Parathyroid adenoma (tissue), 2 donors: Measurements from ENCODE around the gene TMEM53.

Experiments used
- H2AFZ ChIP-seq: fragments of 300-600 bp; sonication (generic); one replicate; pipeline ENCODE4 v1.7.0; 2017; ENCODE audit warnings: antibody characterized with exemption, mild to moderate bottlenecking
- H3K27ac ChIP-seq: fragments of 300-600 bp; sonication (generic); one replicate; pipeline ENCODE4 v1.7.0; 2017
- H3K27me3 ChIP-seq: fragments of 300-600 bp; sonication (generic); one replicate; pipeline ENCODE4 v1.7.0; 2017; ENCODE audit warnings: low read length; ENCODE audit not compliant: control insufficient read depth, insufficient read depth
- H3K36me3 ChIP-seq: fragments of 300-600 bp; sonication (generic); one replicate; pipeline ENCODE4 v1.7.0; 2017; ENCODE audit warnings: low read length; ENCODE audit not compliant: control insufficient read depth, insufficient read depth
- H3K4me1 ChIP-seq: fragments of 300-600 bp; sonication (generic); one replicate; pipeline ENCODE4 v1.7.0; 2017; ENCODE audit warnings: control low read depth
- H3K4me2 ChIP-seq: fragments of 300-600 bp; sonication (generic); one replicate; pipeline ENCODE4 v1.7.0; 2017; ENCODE audit warnings: low read length
- H3K4me3 ChIP-seq: fragments of 300-600 bp; sonication (generic); one replicate; pipeline ENCODE4 v1.7.0; 2017; ENCODE audit warnings: low read depth, low read length
- H3K79me2 ChIP-seq: fragments of 300-600 bp; sonication (generic); one replicate; pipeline ENCODE4 v1.7.0; 2017; ENCODE audit warnings: control low read depth
- H3K9ac ChIP-seq: fragments of 300-600 bp; sonication (generic); one replicate; pipeline ENCODE4 v1.7.0; 2017; ENCODE audit warnings: mild to moderate bottlenecking
- H3K9me3 ChIP-seq: fragments of 300-600 bp; sonication (generic); one replicate; pipeline ENCODE4 v1.7.0; 2017; ENCODE audit warnings: low read length; ENCODE audit not compliant: control insufficient read depth
- CTCF ChIP-seq: fragments of 300-600 bp; sonication (generic); IDR thresholded peaks from one replicate; pipeline ENCODE4 v1.7.0; 2017; ENCODE audit warnings: antibody characterized with exemption, mild to moderate bottlenecking
- donor health status: primary hyperparathyroidism.

TMEM53 gene

GRCh38 chr1:44608141-44608540, 66.1 kb downstream of the TMEM53 start:
- H2AFZ ChIP-seq, result no peak overlapping the region
- no peak for TF ChIP-seq CTCF
- no peak overlapping the region for H3K27ac ChIP-seq
- H3K4me1 ChIP-seq, result no peaks in the 10 kb centered on the region
- no peak overlapping the region for H3K4me2 ChIP-seq
- H3K27me3 ChIP-seq, result no peaks in the 10 kb centered on the region
- no peaks in the 10 kb centered on the region for H3K9me3 ChIP-seq
- H3K79me2 ChIP-seq, result no peaks in the 10 kb centered on the region
- no peaks in the 10 kb centered on the region for H3K36me3 ChIP-seq
- H3K9ac ChIP-seq, result no peak overlapping the region
- H3K4me3 ChIP-seq, result no peak overlapping the region

- Histone ChIP-seq H2AFZ (no peak overlapping the region), H3K27me3 (no peaks in the 10 kb centered on the region), H3K36me3 (no peaks in the 10 kb centered on the region), H3K9ac (no peak overlapping the region), H3K27ac (no peak overlapping the region), H3K79me2 (no peaks in the 10 kb centered on the region), H3K4me1 (no peaks in the 10 kb centered on the region), H3K4me2 (no peak overlapping the region), H3K9me3 (no peaks in the 10 kb centered on the region), H3K4me3 (no peak overlapping the region)
- no peak for TF ChIP-seq CTCF
Observed at GRCh38 chr1:44606701-44607281, 67.5 kb downstream of the TMEM53 start.

- no peak overlapping the region for H3K9ac ChIP-seq
- no peaks in the 10 kb centered on the region for H3K4me1 ChIP-seq
- H3K27ac ChIP-seq, result no peak overlapping the region
- no peaks in the 10 kb centered on the region for H3K9me3 ChIP-seq
- H3K4me3 ChIP-seq, result no peak overlapping the region
- no peaks in the 10 kb centered on the region for H3K79me2 ChIP-seq
- no peak for TF ChIP-seq CTCF
- H3K27me3 ChIP-seq, result no peaks in the 10 kb centered on the region
- no peak overlapping the region for H2AFZ ChIP-seq
- H3K4me2 ChIP-seq, result no peak overlapping the region
- H3K36me3 ChIP-seq, result no peaks in the 10 kb centered on the region
Observed at GRCh38 chr1:44605914-44606615, 68.2 kb downstream of the TMEM53 start.

GRCh38 chr1:44604157-44604955, 69.9 kb downstream of the TMEM53 start:
- TF ChIP-seq CTCF, result no peak
- Histone ChIP-seq H3K4me3 (no peak overlapping the region), H3K27ac (no peak overlapping the region), H3K27me3 (no peaks in the 10 kb centered on the region), H2AFZ (no peak overlapping the region), H3K9ac (no peak overlapping the region), H3K9me3 (no peaks in the 10 kb centered on the region), H3K4me1 (no peaks in the 10 kb centered on the region), H3K36me3 (no peaks in the 10 kb centered on the region), H3K4me2 (no peak overlapping the region), H3K79me2 (no peaks in the 10 kb centered on the region)
